Common myeloid progenitor, CD34-positive (primary cell): ENCODE results near the gene UBP1.
A peak's percentile ranks its signal among the peaks of the same experiment; 100 is the strongest.

Experiments used
- CTCF ChIA-PET: fragments of 350-600 bp; sonication (Branson Sonifier 250); formaldehyde crosslinking; loops from one replicate; lab custom pipeline; 2021; ENCODE audit warnings: antibody characterized with exemption; lab: Charles Lee
- POLR2A ChIA-PET: fragments of 350-600 bp; sonication (Branson Sonifier 250); formaldehyde crosslinking; loops from one replicate; lab custom pipeline; 2021; ENCODE audit warnings: antibody characterized with exemption; lab: Charles Lee
- DNase-seq, 3 donors: peaks; one replicate each; pipeline versions ENCODE4 v3.0.0 to v3.0.0-alpha.2; 2013
- H3K27ac ChIP-seq, 2 experiments: 1 replicate in 1 of 2; 2 replicates in 1 of 2; pipeline ENCODE4 v1.7.0; 2013; ENCODE audit warnings: inconsistent platforms in 2 of 2, low read length in 2 of 2, mild to moderate bottlenecking in 2 of 2, low read depth in 1 of 2, moderate library complexity in 1 of 2; ENCODE audit not compliant: severe bottlenecking in 2 of 2, insufficient read depth in 1 of 2, poor library complexity in 1 of 2
- H3K27me3 ChIP-seq, 5 experiments: replicated peaks in 2 of 5; 1 replicate in 3 of 5; 2 replicates in 2 of 5; pipeline versions ENCODE4 v1.6.1 to v1.7.0; 2013; ENCODE audit warnings: low read length in 4 of 5, mild to moderate bottlenecking in 2 of 5, moderate library complexity in 2 of 5, inconsistent platforms in 1 of 5; ENCODE audit not compliant: insufficient read depth in 5 of 5, control insufficient read depth in 4 of 5
- H3K36me3 ChIP-seq, 4 experiments: 1 replicate in 2 of 4; 2 replicates in 2 of 4; pipeline versions ENCODE4 v1.6.1 to v1.7.0; 2013; ENCODE audit warnings: low read length in 3 of 4, control low read depth in 1 of 4, mild to moderate bottlenecking in 1 of 4; ENCODE audit not compliant: control insufficient read depth in 4 of 4, insufficient read depth in 4 of 4
- H3K4me1 ChIP-seq, 4 experiments: 1 replicate in 3 of 4; 2 replicates in 1 of 4; pipeline versions ENCODE4 v1.6.1 to v1.7.1; 2013; ENCODE audit warnings: low read length in 3 of 4, mild to moderate bottlenecking in 3 of 4, control low read depth in 1 of 4, inconsistent platforms in 1 of 4, moderate library complexity in 1 of 4; ENCODE audit not compliant: control insufficient read depth in 4 of 4, insufficient read depth in 4 of 4; ENCODE audit errors: control extremely low read depth in 1 of 4
- H3K4me3 ChIP-seq, 7 experiments: 1 replicate in 4 of 7; 2 replicates in 3 of 7; pipeline versions ENCODE4 v1.5.1 to v1.7.0; 2013; ENCODE audit warnings: mild to moderate bottlenecking in 7 of 7, low read length in 6 of 7, moderate library complexity in 6 of 7, inconsistent platforms in 2 of 7, low read depth in 2 of 7, control low read depth in 1 of 7; ENCODE audit not compliant: insufficient read depth in 4 of 7, control insufficient read depth in 1 of 7; ENCODE audit errors: extremely low read depth in 1 of 7
- H3K9me3 ChIP-seq, 5 experiments: 1 replicate in 4 of 5; 2 replicates in 1 of 5; pipeline versions ENCODE4 v1.6.1 to v1.7.1; 2013; ENCODE audit warnings: low read length in 4 of 5, mild to moderate bottlenecking in 2 of 5, inconsistent platforms in 1 of 5, low read depth in 1 of 5, moderate library complexity in 1 of 5; ENCODE audit not compliant: control insufficient read depth in 4 of 5, insufficient read depth in 2 of 5; ENCODE audit errors: control extremely low read depth in 1 of 5
- WGBS: methylation state at CpG from one replicate; pipeline ENCODE4 v1.1.5; 2013; ENCODE audit not compliant: insufficient coverage; 5-methylcytosine and 5-hydroxymethylcytosine counted together

The UBP1 gene

GRCh38 chr3:33388374-33389100 lies 51.7 kb downstream of the UBP1 start:
- WGBS, result 95% methylated on average over 4 of the region's 7 CpGs
- no peaks in the 10 kb centered on the region for H3K27me3 ChIP-seq
- H3K27ac ChIP-seq, result no peak overlapping the region
- ChIA-PET POLR2A (no interaction called here), CTCF (interaction anchor here (0.6 to 1.3 kb wide), 2 partner anchors 16 to 314 kb away, joined by 4 to 5 read pairs; no protein-coding TSS in a partner anchor)
- DNase-seq, result no peak
- H3K9me3 ChIP-seq, result no peaks in the 10 kb centered on the region
- peaks cover 0 to 6% (median 1%) of the 10 kb centered on the region in 4 experiments for H3K4me1 ChIP-seq
- H3K4me3 ChIP-seq, result no peak overlapping the region
- H3K36me3 ChIP-seq, result peaks cover 28 to 70% (median 40%) of the 10 kb centered on the region in 4 experiments

GRCh38 chr3:33386631-33387030 lies 53.6 kb downstream of the UBP1 start:
- Histone ChIP-seq H3K4me3 (no peak overlapping the region), H3K27ac (no peak overlapping the region), H3K9me3 (no peaks in the 10 kb centered on the region), H3K27me3 (no peaks in the 10 kb centered on the region), H3K4me1 (peaks cover 0 to 6% (median 1%) of the 10 kb centered on the region in 4 experiments), H3K36me3 (peaks cover 18 to 51% (median 29%) of the 10 kb centered on the region in 4 experiments)
- POLR2A ChIA-PET, result no interaction called here
- DNase-seq, result no peak
- CTCF ChIA-PET, result interaction anchor here (0.7 to 3.0 kb wide), 2 partner anchors 14 to 43 kb away, joined by 3 to 23 read pairs; no protein-coding TSS in a partner anchor
- WGBS, result no CpG with 5 or more reads among the region's 1 CpG

DNA sequence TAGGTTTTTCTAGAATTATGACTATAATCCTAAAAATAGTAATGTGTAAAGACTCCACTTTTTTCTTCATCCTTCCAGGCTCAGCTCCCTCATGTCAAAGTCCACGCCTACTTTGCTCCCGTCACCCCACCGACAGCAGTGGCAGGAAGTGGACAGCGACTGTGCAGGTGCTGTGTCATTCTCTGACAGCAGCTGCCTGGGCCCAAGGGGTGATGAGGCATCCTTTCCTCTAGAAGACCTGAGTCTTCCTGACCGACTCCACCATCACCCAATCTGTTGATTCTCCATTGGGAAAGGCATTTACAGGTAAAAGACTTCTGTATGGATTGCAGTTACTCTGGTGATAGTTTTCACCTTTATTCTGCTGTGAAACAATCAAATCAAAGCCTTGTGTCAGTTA lies 54.8 kb downstream of the UBP1 start:
- DNase-seq, result peak; percentile 33 to 70 (median 59)
- 18% methylated on average over 4 of the region's 5 CpGs for WGBS
- Histone ChIP-seq H3K27ac (peak overlapping the region in 1 of 2 experiments; percentile 6), H3K4me3 (no peak overlapping the region), H3K4me1 (peaks cover 0 to 6% (median 1%) of the 10 kb centered on the region in 4 experiments), H3K9me3 (no peaks in the 10 kb centered on the region), H3K36me3 (peaks cover 12 to 39% (median 20%) of the 10 kb centered on the region in 4 experiments), H3K27me3 (no peaks in the 10 kb centered on the region)
- ChIA-PET POLR2A (no interaction called here), CTCF (interaction anchor here (1.7 to 3.0 kb wide), 2 partner anchors 12 to 16 kb away, joined by 3 to 23 read pairs; no protein-coding TSS in a partner anchor)

DNA sequence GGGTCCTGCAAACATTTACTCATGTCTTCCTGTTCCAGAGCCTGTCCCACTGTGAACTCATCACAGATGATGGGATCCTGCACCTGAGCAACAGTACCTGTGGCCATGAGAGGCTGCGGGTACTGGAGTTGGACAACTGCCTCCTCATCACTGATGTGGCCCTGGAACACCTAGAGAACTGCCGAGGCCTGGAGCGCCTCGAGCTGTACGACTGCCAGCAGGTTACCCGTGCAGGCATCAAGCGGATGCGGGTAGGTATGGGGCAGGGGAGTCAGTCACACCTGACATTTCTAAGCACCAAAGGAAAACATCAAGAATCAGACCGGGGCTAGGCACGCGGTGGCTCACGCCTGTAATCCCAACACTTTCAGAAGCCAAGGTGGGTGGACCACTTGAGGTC lies 56.3 kb downstream of the UBP1 start:
- H3K27ac ChIP-seq, result no peak overlapping the region
- no peaks in the 10 kb centered on the region for H3K27me3 ChIP-seq
- H3K36me3 ChIP-seq, result peaks cover 5 to 26% (median 9%) of the 10 kb centered on the region in 4 experiments
- H3K4me3 ChIP-seq, result no peak overlapping the region
- no peaks in the 10 kb centered on the region for H3K9me3 ChIP-seq
- DNase-seq, result no peak
- peaks cover 0 to 6% (median 1%) of the 10 kb centered on the region in 4 experiments for H3K4me1 ChIP-seq
- ChIA-PET CTCF (interaction anchor here (0.6 to 3.0 kb wide), 2 partner anchors 11 kb away, joined by 4 to 23 read pairs; no protein-coding TSS in a partner anchor), POLR2A (no interaction called here)
- over 99% methylated on average over 12 of the region's 12 CpGs for WGBS

- POLR2A ChIA-PET, result no interaction called here
- WGBS, result 94% methylated on average over 3 of the region's 3 CpGs
Measured at GRCh38 chr3:33380653-33381052, 59.6 kb downstream of the UBP1 start.

GRCh38 chr3:33377931-33378330 lies 62.3 kb downstream of the UBP1 start:
- no peaks in the 10 kb centered on the region for H3K27me3 ChIP-seq
- no peaks in the 10 kb centered on the region for H3K36me3 ChIP-seq
- H3K4me1 ChIP-seq, result no peaks in the 10 kb centered on the region
- ChIA-PET POLR2A (no interaction called here), CTCF (interaction anchor here (1.3 kb wide), 1 partner anchor 246 kb away, joined by 3 read pairs; no protein-coding TSS in a partner anchor)
- H3K9me3 ChIP-seq, result no peaks in the 10 kb centered on the region
- no peak overlapping the region for H3K4me3 ChIP-seq
- no peak overlapping the region for H3K27ac ChIP-seq
- 89% methylated on average over 3 of the region's 3 CpGs for WGBS
- no peak for DNase-seq

More at GRCh38 chr3:33380653-33381052, 59.6 kb downstream of the UBP1 start:
- no peaks in the 10 kb centered on the region for H3K9me3 ChIP-seq
- H3K4me3 ChIP-seq, result no peak overlapping the region
- H3K4me1 ChIP-seq, result peaks cover 0 to 6% (median 1%) of the 10 kb centered on the region in 4 experiments
- CTCF ChIA-PET, result no interaction called here
- peaks cover 0 to 13% (median 1%) of the 10 kb centered on the region in 4 experiments for H3K36me3 ChIP-seq
- no peaks in the 10 kb centered on the region for H3K27me3 ChIP-seq
- H3K27ac ChIP-seq, result no peak overlapping the region
- DNase-seq, result no peak

DNA sequence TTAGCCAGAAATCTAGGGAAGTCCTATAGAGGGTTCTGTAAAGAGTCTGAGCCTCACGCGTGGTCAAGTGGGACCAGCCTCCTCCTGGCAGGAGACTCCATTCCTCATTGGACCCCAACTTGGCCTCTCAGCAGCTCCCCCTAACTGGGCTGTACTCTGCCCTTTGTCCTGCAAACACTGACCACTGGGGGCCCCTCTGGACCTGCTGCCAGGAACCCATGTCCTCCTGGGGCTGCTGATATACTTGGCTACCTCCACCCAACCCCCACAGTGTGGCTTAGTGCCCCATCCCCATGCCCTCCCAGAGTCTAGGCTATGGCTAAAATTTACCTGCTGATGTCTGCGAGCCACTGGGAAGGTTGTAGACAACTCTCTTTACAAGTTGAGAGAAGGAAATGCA lies 62.7 kb downstream of the UBP1 start:
- 100% methylated on average over 3 of the region's 3 CpGs for WGBS
- CTCF ChIA-PET, result interaction anchor here (1.3 kb wide), 1 partner anchor 245 kb away, joined by 3 read pairs; no protein-coding TSS in a partner anchor
- no peaks in the 10 kb centered on the region for H3K27me3 ChIP-seq
- H3K27ac ChIP-seq, result no peak overlapping the region
- no peaks in the 10 kb centered on the region for H3K36me3 ChIP-seq
- H3K4me1 ChIP-seq, result no peaks in the 10 kb centered on the region
- no peak overlapping the region for H3K4me3 ChIP-seq
- no peaks in the 10 kb centered on the region for H3K9me3 ChIP-seq
- POLR2A ChIA-PET, result no interaction called here
- no peak for DNase-seq
